ENCODE measurements around the gene TMA7. TPM values are rescaled to one million over a fixed set of nuclear protein-coding genes. Genes with fewer than 3 reads are reported as not detected.

TMA7 gene
- total RNA-seq, 1 donor from 2014 or later = 186 TPM

DNA sequence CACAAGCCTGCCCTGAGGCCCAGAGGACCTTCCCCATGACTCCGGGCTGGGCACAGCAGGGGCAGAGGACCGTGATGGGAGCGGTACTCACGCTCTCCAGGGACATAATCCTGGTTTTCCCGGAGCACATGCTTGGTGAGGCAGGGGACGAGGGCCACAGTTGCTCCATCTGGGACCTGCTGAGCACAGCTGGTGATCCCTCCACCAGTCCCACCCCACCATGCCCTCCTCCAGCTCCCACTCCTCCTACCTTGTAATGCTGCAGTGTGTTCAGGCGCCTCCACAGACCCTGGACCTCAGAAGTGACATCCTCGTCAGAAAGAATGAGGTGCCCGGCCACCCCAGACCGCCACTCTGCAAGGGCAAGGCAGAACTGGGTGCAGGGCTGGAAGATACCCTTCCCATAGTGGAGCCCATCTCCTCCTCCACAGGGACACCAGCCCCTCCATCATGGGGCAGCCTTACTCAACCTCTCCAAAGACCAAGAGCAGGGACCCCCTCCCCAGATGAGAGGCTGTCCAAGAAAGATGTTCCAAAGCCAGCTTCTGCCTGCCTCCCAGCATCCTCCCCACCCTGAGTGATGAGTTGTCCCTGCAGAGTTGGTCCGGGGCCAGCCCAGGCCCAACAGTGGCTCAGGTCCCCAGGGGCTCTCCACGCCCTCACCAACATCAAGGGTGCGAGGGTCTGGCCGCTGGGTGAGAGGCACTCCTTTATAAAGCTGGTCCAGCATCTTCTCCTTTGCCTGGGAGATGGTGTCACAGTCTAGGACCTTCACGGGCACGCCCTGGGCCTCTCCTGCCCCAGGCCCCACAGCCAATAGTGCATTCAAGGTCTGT is 29.6 kb upstream of the TMA7 start:
- Mint-ChIP-seq H3K36me3 (peaks cover 30% of the 10 kb centered on the region), H3K4me1 (no peaks in the 10 kb centered on the region), H3K27me3 (ENCODE audit: low read depth) (no peaks in the 10 kb centered on the region), H3K9me3 (no peaks in the 10 kb centered on the region), H3K4me3 (no peak overlapping the region), H3K27ac (no peak overlapping the region)
- peak in 1 of 2 experiments; percentile 5 for DNase-seq (ENCODE audit: low spot score in 2 of 2, unreplicated experiment in 2 of 2)
- TF ChIP-seq, protein P1, sequence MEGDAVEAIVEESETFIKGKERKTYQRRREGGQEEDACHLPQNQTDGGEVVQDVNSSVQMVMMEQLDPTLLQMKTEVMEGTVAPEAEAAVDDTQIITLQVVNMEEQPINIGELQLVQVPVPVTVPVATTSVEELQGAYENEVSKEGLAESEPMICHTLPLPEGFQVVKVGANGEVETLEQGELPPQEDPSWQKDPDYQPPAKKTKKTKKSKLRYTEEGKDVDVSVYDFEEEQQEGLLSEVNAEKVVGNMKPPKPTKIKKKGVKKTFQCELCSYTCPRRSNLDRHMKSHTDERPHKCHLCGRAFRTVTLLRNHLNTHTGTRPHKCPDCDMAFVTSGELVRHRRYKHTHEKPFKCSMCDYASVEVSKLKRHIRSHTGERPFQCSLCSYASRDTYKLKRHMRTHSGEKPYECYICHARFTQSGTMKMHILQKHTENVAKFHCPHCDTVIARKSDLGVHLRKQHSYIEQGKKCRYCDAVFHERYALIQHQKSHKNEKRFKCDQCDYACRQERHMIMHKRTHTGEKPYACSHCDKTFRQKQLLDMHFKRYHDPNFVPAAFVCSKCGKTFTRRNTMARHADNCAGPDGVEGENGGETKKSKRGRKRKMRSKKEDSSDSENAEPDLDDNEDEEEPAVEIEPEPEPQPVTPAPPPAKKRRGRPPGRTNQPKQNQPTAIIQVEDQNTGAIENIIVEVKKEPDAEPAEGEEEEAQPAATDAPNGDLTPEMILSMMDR (IDR thresholded peaks at IDR 0.05; ENCODE audit: unreplicated experiment) = no peak

DNA sequence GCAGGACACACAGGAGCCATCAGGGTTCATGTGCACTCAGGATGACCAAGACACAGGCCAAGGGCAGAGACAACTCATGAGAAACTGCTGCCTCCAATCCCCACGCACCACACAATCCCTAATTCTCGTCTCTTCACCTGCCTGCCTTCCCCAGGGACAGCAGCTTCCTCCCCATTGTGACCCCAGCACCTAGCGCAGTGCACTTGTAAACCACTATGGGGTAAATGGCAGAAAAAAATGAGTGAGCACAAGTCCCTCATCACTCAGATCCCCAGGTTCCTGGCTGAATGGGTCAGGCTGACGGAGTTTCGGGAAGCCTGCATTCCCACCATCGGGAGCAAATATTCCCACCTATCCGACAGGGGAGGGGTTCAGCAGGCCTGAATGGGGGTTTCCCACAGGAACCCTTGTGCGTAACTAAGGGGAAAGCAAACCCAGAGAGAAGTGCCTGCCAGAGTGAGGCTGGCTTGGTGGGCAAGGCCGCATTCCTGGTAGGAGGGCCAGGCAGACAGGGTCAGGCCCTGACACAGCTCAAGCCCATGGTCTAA is 28.9 kb upstream of the TMA7 start:
- Mint-ChIP-seq H3K4me3 (no peak overlapping the region), H3K27ac (no peak overlapping the region), H3K4me1 (no peaks in the 10 kb centered on the region), H3K27me3 (ENCODE audit: low read depth) (no peaks in the 10 kb centered on the region), H3K9me3 (no peaks in the 10 kb centered on the region), H3K36me3 (peaks cover 31% of the 10 kb centered on the region)
- TF ChIP-seq, protein P1 (IDR thresholded peaks at IDR 0.05; ENCODE audit: unreplicated experiment) = no peak
- no peak for DNase-seq (ENCODE audit: low spot score in 2 of 2, unreplicated experiment in 2 of 2)

DNA sequence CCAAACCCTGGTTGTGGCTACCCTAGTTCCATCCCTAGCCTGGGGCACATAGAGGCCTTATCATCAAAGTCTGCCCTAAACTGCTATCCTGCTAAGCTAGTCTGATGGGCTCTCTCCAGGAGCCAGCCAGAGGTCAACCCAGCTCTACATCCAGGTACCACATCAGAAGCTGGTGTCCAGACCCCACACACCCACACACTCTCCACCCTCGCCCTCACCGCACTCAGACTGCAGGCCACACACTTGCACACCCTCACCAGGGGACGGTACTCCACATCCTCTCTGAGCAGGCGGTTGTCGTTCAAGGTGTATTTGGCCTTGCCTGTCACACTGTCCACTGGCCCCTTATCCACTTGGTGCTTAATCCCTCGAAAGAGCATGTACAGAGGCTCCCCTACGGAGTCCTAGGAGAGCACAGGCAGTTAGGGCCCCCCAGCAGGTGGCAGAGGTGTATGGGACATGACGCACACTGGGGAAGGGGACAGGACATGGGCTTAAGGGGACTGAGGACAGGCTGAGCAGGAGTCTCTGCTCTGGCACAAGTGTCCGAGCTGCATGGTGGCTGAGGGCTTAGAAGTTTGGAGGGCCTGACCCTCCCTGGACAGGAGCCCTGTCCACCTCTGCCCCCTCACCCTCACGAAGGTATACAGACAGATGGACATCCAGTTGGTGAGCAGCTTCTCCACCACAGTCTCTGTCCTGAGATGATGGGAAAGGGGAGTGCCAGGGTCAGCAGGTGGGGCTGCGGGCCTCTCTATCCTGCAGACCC is 28.3 kb upstream of the TMA7 start:
- Mint-ChIP-seq H3K36me3 (peaks cover 31% of the 10 kb centered on the region), H3K4me1 (no peaks in the 10 kb centered on the region), H3K27me3 (ENCODE audit: low read depth) (no peaks in the 10 kb centered on the region), H3K9me3 (no peaks in the 10 kb centered on the region), H3K27ac (no peak overlapping the region), H3K4me3 (no peak overlapping the region)
- DNase-seq (ENCODE audit: low spot score in 2 of 2, unreplicated experiment in 2 of 2) = no peak
- TF ChIP-seq, protein P1 (IDR thresholded peaks at IDR 0.05; ENCODE audit: unreplicated experiment) = no peak

DNA sequence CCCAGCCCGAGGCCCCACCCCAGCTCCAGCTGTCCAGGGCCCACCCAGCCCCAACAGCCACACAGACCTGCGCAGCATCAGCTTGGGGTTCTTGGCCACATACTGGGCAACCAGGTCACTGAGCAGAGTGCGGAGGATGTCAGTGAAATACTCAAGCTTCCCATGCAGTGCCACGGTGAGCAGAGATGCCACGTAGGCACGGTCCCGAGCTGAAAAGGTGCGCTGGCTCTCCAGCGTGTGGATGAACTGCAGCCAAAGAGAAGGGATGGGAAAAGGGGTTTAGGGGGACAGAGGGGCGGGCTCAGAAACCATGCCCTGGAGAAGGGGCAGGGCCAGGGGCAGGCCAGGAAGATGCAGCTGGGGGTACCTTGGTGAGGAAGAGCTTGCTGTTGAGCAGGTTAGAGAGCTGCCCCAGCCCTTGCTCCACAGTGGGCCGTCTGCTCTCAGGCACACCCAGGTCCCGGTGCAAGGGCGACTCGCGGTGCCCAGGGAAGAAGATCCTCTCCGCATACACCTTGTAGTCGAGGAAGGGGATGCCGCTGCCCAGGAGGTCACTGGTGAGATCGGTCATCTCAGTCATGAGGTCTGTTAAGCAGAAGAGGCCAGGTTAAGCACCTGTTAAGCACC is 27.6 kb upstream of the TMA7 start:
- Mint-ChIP-seq H3K27ac (no peak overlapping the region), H3K9me3 (no peaks in the 10 kb centered on the region), H3K4me1 (no peaks in the 10 kb centered on the region), H3K4me3 (no peak overlapping the region), H3K27me3 (ENCODE audit: low read depth) (no peaks in the 10 kb centered on the region), H3K36me3 (peaks cover 32% of the 10 kb centered on the region)
- TF ChIP-seq, protein P1 (IDR thresholded peaks at IDR 0.05; ENCODE audit: unreplicated experiment) = no peak
- no peak for DNase-seq (ENCODE audit: low spot score in 2 of 2, unreplicated experiment in 2 of 2)

DNA sequence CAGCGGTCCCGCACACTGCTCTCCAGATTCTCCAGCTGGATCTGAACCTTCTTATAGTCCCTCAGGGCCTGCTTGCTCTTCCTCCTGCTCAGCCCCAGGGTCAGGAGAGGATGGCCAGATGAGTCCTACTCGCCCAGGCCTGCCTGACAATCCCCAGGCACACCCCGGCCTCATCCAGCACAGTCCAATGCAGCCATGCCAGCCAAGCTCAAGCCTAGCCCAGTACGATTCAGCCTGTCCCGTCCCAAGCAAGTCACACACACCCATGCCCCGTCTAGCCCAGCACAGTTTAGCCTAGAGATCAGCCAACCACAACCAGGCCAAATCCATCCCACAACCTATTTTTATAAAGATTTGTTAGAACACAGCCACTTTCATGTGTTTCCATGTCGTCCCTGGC is 27.0 kb upstream of the TMA7 start:
- Mint-ChIP-seq H3K4me3 (no peak overlapping the region), H3K9me3 (no peaks in the 10 kb centered on the region), H3K27ac (no peak overlapping the region), H3K27me3 (ENCODE audit: low read depth) (no peaks in the 10 kb centered on the region), H3K36me3 (peaks cover 33% of the 10 kb centered on the region), H3K4me1 (no peaks in the 10 kb centered on the region)
- TF ChIP-seq, protein P1 (IDR thresholded peaks at IDR 0.05; ENCODE audit: unreplicated experiment) = no peak
- DNase-seq (ENCODE audit: low spot score in 2 of 2, unreplicated experiment in 2 of 2) = no peak
